Stimulated activated CD4-positive, alpha-beta T cell treated with anti-CD3 and anti-CD28 coated beads, Interleukin-12 subunit alpha, Interleukin-12 subunit beta, amount 100 ng/mL, for 4 hours (primary cell): ENCODE results near the gene FAM76B.
A peak's percentile ranks its signal among the peaks of the same experiment; 100 is the strongest.
"Not testable (repeated sequence)": the region's sequence is repeated elsewhere in the genome, so short reads cannot be mapped to it uniquely, and the experiment has no call there.

Experiments used
- DNase-seq: peaks from one replicate; pipeline ENCODE4 v3.0.0-alpha.2; 2020

FAM76B gene

DNA sequence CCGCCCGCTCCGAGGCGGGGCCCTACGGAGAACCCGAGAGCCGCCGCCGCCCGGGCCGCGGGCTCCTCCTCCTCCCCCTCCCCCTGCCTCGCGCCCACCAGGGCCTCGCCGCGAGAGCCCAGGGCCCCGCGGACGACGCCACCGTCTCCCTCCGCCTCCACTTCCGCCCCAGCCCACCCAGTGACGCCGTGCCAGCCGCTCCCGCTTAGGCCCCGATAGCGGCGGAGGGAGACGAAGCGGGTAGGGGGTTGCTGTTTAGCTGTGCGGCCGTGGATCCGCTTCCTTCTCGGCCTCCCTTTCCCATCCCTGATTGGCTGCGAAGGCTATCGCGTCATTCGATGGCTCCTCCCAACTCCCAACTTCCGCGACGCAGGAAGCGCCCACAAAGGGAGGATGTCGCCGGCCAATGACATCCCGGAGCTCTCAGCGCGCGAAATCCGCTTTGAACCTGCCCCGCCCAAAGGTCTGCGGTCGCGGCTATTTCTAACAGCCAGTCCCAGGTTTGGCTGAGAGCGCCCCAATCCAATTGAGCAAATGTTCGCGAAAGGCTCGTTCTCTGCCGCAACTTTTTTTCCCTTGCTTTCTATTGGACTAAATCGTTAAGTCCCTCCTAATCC, at the start of gene FAM76B:
TSS of gene FAM76B (minus strand) at position 277 of the 617 bp plus-strand sequence. CDS start 304 bp downstream, outside the sequence.
- DNase-seq: peak; percentile 89

DNA sequence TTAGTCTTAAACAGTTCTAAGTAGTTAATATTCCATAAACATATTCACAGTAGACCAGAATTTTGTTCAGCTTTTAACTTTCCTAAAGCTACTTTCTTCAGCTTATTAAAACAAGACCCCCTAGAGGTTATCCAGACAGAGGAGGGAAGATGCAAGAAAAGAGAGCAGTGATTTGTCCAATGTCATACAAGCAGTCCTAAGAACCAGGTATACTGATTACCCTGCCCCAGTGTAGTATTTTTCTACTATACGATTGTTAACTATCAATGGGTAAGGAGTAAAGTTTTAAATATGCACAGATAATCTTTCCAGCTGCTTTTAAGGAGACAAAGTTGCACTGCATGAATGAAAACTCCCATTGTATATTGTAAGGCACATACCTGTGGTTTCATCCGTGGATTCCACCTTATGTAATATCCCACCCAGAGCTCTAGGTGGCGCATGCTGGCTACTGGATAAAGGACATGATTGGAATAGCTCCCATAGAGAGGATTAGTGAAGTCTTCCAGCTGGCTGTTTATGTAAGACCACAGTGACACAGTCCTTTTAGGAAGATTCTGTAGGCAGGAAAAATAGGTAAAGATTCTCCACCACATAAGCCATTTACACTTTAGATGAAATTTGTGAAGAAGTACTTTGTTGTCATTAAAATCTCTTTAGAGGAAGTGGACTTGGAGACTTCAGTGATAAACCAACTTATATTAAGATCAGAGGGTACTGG, 46.3 kb upstream of the FAM76B start:
- DNase-seq: peak; percentile 26

DNA sequence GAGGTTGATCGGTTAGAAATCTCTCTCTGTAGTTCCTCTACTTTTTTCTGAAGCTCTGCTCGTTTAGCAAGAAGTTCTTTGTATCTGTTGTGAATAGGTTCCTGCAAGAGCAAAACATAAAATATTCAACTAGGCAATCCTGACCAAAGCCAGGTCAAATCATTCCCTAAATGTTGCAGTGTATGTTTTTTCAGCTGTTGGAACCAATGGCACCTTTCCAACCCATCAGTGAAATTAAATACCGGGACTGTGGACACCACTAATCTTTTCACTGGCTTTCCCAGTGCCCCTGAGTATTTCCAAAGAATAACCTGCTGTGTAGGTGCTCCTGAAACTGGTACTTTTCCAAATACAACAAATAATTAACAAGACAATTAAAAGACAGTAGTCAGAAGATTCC, 45.8 kb upstream of the FAM76B start:
- no peak for DNase-seq

DNA sequence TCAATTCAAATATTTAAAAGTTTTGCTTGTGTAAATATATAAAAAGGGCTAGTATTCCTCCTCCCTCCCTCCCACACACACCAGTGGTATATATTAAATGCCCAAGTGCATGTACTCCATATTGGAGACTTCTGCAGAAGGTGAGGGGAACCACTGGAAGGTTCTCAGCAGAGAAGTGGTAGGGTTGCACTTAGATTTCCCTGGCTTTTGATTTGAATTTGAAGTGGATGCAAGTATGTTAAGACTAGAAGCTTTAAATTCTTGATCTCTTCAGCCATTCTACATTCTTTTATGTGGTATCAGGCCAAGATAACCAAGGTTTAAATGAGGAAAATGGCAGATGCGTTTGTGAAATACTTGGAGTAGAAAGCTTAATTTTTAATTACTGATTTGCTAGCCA, 43.8 kb upstream of the FAM76B start:
- DNase-seq: no peak

DNA sequence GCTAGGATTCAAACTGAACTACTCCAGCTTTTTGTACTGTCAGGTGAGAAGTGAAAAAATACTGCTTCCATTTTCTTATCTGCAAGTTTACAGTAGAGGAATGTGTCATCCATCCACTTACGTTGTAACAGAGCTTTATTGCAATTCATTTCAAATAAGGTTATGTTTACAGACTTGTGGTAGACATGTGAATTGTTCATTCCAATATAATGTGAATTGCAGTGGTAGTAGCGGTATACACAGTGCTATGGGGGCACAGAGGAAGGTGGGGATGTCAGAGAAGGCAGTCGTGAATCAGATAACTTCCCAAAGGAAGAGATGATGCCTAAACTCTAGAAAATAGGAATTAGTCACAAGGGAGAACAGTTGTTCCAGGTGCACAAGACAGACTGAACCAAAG, 43.2 kb upstream of the FAM76B start:
- DNase-seq: no peak

DNA sequence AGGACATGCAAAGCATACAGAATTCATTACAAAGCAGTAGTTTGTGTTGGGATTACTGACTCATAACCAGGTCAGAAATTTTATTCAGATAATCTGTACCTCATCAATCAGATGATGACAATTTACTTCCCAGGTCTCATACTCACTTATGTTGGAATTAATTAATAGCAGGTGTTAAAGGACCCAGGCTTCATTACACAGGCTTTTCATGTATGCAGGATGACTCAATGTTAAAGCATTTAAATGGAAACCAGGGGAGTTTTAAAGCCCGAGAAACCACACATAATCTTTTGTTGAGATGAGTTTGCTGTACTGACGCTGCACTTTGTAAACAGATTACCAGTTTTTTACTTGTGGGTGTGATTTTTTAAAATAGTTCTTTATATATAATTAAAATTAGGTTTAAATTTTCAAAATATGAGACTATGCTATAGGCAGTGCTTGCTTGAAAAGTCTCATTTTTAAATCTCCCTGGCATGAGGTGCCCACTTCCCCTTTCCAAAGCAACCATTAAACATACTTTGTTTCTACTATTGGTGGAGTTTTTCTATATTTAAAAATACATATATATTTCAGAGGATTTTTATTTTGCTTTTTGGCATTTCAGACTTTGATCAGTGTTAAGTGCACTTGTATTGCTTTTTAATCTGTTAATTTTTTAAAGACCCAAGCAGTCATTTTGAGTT, 41.8 kb upstream of the FAM76B start:
- DNase-seq: no peak

DNA sequence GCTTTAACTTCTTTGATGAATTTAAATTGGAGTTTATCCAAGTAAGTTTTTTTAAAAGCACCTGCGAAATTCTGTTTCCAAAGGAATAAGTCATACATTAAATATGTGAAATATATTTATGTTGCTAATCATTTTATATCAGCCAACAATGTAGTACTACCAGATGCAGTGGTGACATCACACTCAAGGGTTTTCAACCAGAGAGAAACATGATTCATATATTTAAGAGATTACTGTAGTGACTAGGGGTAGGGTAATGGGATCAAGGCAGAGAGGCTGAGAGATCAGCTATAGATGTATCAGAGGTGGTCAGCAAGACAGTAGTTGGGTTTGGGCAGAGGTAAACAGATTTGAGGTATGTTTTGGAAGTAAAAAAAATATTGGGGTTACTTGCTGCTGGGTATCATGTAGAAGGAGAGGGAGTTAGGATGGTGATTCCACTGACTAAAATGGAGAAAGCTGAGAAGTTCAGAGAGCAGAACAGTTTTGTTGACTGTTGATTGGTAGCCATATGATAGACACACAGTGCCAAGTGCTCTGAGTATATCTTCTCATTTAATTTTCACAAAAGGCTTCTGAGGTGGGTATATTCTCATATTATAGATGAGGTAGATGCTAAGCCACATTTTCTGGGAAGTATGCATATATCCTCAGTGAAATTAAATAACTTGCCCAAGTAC, 40.1 kb upstream of the FAM76B start:
- no peak for DNase-seq

DNA sequence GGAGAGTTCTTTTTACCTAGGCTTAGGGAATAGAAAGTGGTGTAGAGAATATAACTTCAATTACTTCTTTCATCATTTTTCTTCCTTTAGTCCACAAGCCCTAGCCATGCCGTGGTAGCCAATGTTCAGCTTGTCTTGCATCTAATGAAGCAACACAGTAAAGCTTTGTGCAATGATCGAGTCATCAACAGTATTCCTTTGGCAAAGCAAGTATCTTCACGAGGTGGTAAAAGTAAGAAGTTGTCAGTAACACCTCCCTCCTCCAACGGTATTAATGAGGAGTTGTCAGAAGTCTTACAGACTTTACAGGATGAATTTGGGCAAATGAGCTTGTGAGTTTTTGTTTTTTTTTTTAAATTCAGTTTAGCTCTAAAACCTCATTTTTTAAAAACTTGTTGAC, 38.1 kb upstream of the FAM76B start:
- DNase-seq: no peak

DNA sequence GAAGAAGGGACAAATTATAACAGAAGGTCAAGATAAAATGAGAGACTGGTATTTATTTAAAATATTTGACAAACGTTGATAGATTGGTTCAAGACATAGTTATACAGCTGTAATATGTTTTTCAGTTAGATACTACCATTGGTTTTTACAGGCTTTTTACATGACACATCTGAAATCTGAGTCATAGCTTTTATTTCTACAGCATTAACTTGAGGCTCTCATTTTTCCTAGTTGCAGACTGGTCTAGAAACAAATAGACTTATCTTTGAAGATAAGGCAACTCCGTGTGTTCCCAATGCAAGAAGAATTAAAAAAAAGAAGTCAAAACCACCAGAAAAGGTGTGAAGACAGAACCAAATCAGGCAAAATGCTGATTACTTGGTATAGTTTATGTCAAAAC, 32.1 kb upstream of the FAM76B start:
- DNase-seq: no peak

DNA sequence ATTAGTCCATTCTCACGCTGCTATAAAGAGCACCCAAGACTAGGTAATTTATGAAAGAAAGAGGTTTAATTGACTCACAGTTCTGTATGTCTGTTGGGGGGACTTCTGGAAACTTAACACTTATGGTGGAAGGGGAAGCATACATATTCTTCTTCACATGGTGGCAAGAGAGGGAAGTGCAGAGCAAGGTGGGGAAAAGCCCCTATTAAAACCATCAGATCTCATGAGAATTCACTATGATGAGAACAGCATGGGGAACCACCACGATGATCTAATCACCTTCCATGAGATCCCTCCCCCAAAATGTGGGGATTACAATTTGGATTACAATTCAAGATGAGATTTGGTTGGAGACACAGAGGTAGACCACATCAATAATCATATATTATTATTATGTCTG, 26.5 kb upstream of the FAM76B start:
- DNase-seq: no peak

DNA sequence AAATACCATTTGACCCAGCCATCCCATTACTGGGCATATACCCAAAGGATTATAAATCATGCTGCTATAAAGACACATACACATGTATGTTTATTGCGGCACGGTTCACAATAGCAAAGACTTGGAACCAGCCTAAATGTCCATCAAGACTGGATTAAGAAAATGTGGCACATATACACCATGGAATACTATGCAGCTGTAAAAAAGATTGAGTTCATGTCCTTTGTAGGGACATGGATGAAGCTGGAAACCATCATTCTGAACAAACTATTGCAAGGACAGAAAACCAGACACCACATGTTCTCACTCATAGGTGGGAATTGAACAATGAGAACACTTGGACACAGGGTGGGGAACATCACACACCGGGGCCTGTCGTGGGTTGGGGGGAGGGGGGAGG, 21.5 kb upstream of the FAM76B start:
- not testable (repeated sequence) for DNase-seq

DNA sequence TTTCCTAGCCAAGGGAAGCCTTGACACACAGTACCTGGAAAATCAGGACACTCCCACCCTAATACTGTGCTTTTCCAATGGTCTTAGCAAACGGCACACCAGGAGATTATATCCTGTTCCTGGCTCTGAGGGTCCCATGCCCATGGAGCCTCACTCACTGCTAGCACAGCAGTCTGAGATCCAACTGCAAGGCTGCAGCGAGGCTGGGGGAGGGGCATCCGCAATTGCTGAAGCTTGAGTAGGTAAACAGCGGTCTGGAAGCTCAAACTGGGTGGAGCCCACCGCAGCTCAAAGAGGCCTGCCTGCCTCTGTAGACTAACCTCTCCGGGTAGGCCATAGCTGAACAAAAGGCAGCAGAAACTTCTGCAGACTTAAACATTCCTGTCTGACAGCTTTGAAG, 16.9 kb upstream of the FAM76B start:
- DNase-seq: not testable (repeated sequence)

DNA sequence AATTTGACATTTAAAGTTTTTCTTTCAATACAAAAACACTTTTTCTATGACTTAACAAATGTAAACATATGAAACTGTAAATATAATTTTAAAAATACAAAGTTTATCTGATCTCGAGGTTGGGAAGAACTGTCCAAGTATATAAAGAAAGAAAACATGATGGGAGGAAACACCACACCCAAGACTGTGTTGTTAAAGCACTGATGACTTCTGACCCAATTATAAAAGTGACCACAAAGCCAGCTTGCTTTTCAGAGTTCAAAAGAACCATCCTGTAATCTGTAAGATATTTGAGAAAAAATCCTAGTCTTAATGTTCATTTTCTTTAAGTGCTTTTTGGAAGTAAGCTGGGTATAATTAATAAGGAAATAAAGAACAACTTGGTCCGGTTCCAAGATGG, 16.3 kb upstream of the FAM76B start:
- no peak for DNase-seq

DNA sequence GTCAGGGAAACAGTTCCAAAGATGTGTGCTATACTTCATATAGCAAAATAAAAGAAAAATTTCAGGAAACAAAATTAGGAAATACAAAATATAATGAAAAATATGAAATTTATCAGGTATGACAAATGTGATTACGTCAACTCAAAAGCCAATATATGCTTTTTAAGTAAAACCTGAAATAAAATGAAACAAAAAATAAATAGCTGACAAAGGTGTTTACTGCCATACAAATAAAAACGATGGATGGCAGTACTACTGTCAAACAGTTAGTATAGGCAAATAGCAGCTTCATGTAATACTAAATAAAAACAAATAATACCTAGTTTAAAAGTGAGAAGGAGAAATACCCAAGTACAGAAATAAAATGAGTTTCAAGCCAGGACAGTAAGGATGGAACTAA, 14.4 kb upstream of the FAM76B start:
- DNase-seq: no peak

DNA sequence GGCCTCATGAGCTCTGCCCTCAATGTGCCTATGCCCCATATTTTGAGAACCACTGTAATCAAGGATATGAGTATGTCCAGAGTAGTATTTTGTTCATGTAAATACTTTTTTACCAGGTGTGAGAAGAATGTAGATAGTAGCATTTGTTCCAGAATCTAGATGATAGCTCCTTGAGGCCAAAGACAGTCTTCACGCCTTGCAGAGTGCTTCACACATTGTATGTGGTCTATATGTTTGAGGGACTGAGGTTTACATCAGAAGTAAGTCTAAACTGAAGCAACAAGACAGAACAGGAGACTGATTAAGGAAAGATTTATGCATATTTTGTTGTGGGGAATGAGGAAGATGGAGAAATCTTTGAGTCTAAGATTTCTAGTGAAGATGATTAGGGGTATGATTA, 13.2 kb upstream of the FAM76B start:
- no peak for DNase-seq

DNA sequence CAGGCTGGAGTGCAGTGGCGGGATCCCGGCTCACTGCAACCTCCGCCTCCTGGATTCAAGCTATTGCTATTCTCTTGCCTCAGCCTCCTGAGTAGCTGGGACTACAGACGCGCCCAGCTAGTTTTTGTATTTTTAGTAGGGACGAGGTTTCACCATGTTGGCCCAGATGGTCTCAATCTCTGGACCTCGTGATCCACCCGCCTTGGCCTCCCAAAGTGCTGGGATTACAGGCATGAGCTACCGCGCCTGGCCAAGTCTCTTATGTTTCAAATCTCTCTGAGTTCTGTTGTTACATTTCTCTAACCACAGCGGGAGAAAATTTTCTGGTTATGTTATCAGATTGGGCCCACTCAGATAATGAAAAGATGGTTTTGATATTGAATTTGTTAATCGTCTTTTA, 10.9 kb upstream of the FAM76B start:
- DNase-seq: no peak

DNA sequence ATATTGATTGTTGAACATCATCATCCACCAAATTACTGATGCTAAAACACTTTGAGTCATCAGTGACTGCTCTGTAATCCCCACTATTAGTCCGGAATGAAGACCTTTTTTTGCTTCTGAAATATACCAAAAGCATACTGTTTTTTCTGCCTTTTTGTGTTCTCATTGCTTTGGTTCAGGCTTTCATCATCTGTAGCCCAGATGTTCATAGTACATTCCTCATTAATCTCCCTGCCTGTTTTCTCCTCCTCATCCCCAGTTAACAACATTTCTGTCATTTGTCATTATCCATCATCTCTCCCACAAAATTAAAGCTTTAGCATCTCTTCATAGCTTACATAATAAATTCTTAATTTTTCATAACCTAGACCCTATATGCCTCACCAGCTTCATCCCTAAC, 10.0 kb upstream of the FAM76B start:
- no peak for DNase-seq

DNA sequence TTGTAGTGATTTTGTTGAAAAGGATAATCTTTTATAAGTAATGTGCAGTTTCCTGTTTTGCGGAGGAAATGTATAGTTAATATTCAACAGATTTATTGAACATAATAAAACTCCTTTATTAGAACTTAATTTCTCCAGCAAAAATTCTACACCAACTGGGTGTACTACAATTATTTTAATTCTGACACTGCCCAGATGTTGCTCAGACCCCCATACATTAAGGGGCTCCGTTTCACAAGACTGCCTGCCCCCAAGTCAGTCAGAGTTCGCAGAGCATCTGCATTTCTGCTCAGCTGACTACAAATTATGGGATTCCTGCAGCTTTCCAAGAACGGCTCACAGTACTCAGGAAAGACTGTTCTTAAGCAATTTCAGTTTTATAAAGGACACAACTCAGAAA, 6.9 kb upstream of the FAM76B start:
- no peak for DNase-seq

DNA sequence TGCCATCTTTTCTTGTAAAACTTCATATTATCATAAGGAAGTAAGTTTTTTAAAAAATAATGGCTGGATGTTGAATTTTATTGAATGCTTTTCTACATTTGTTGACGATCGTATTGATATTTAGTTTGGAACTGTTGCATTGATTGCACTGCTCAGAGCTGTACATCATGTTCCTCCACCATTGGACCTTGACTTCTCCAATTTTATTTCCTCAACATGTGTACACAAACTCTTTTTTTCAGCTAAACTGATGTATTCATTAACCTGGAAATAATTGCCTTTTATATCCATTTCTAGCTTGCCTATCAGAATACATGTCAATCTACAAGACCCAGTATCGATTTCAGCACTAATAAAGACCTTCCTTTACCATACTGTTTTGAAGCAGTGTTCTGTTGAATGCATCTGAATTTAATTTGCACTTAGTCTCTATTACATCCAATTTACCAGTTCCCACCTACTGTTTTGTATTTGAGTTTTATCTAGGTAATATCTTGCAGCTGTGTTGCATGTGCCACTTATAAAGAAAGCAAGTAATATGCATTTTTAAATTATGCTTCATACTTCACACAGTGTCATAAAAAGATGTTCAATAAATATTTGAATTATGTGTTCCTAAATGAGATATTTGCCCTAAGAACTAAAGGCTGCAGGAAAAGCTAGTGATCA, 6.2 kb upstream of the FAM76B start:
- DNase-seq: no peak

DNA sequence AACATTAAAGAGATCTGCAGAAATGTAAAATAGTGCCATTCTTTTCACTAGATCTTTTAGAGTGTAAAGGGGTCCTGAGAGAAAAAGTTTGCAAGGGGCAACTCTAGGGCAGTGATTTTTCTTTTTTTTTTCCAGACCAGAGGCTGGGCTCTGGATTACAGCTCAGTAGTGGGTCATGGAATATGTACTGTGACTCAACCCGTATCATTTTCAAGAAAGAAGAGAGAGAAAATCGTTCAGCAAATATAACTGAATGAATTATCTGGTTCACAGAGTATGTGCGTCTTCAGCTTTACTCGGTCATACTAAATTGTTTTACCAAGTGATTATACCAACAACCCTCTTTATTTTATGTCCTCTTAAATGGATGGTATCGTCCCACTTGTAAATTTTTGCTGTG, 4.5 kb upstream of the FAM76B start:
- no peak for DNase-seq

DNA sequence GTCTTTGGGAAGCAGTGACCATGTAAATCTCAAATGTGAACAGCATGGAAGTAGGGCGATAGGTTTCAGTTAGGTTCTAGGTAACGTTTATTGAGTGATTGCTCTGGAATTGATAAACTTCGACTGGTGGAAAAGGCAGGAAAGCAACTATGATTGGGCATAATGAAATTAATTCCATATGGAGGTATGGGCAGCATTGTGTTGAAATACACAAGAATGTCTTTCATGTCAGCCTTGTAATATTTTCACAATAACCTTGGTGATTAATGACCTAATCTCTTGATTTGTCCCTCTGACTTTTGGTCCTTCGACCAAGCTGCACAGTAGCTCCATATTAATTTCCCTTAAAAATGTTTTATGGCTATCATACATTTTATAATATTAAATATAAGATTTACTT, 3.5 kb upstream of the FAM76B start:
- no peak for DNase-seq

DNA sequence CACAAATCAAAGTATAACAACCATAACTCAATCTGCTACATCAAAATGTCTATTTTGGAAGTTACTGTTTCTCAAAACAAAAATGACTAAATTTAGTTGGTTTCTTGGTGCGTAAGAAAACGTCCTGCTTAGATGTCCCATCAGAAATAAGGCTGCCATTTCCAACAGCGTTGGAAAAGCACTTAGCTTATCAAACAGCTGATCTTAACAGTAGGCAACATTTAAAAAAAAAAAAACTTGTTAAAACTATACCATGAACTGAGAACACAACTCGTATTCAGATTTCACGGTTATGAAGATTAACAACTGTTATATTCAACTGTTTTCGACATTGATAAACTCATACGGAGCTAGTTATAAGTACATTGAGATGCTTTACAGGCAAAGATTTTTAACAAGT, 3.1 kb upstream of the FAM76B start:
- no peak for DNase-seq

DNA sequence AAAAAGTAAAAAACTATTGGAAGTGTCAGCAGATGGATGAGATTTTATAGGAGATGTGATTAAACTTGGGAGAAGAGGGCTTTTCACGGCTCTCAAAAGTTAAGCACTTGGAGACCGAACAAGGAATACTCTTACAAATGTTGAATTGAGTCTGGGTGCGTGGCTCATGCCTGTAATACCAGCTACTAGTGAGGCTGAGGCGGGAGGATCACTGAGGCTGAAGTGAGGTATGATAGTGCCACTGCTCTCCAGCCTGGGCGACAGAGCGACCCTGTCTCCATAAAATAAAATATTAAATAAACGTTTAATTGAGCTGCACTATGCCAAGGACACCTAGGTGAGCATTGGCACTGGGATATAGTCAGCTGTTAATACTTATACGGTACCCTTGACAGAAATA, 2.6 kb upstream of the FAM76B start:
- no peak for DNase-seq
